ENCODE measurements around the gene PRKAR1B. TPM values are rescaled to one million over a fixed set of nuclear protein-coding genes. Genes with fewer than 3 reads are reported as not detected.

Gene PRKAR1B
- total RNA-seq, 1 experiment from 2014 or later: 27.2 TPM

- POLR2A ChIA-PET (ENCODE audit: low non-redundant PET): no interaction called here
- intact Hi-C loops (cut with micrococcal nuclease; ENCODE audit: unreplicated experiment): no loop called here
Observed at GRCh38 chr7:641966-642365, 85.1 kb downstream of the PRKAR1B start.

GRCh38 chr7:641269-641671 lies 85.8 kb downstream of the PRKAR1B start:
- no peaks in the 10 kb centered on the region for H3K9me3 ChIP-seq (ENCODE audit: low read depth, low read length, poor library complexity, severe bottlenecking)
- no peaks in the 10 kb centered on the region for H3K4me1 ChIP-seq (ENCODE audit: insufficient read depth, low read length, poor library complexity, severe bottlenecking)
- CTCF ChIA-PET: no interaction called here
- peak; percentile 23 for DNase-seq (ENCODE audit: low spot score)
- H3K27me3 ChIP-seq (replicated peaks; ENCODE audit: insufficient read depth, low read depth, low read length, poor library complexity): no peaks in the 10 kb centered on the region
- intact Hi-C loops (cut with micrococcal nuclease; ENCODE audit: unreplicated experiment): no loop called here
- POLR2A ChIA-PET (ENCODE audit: low non-redundant PET): no interaction called here
- H3K4me3 ChIP-seq (ENCODE audit: low read depth, low read length, poor library complexity, severe bottlenecking): no peak overlapping the region
- H3K27ac ChIP-seq (ENCODE audit: low read depth, low read length, poor library complexity, severe bottlenecking): no peak overlapping the region
- TF ChIP-seq EZH2 (IDR thresholded peaks at IDR 0.05; ENCODE audit: borderline replicate concordance, low read depth, low read length, poor library complexity, severe bottlenecking) (no peak), CTCF (conservative IDR thresholded peaks at IDR 0.05; ENCODE audit: low read depth, low read length) (no peak)
- H3K36me3 ChIP-seq (ENCODE audit: insufficient read depth, low read length, poor library complexity, severe bottlenecking): no peaks in the 10 kb centered on the region
- no TSS peak for BruUV-seq (replicated peaks)

More at GRCh38 chr7:641966-642365, 85.1 kb downstream of the PRKAR1B start:
- no peaks in the 10 kb centered on the region for H3K36me3 ChIP-seq (ENCODE audit: insufficient read depth, low read length, poor library complexity, severe bottlenecking)
- CTCF ChIA-PET: no interaction called here
- no peak overlapping the region for H3K4me3 ChIP-seq (ENCODE audit: low read depth, low read length, poor library complexity, severe bottlenecking)
- no peak overlapping the region for H3K27ac ChIP-seq (ENCODE audit: low read depth, low read length, poor library complexity, severe bottlenecking)
- TF ChIP-seq EZH2 (IDR thresholded peaks at IDR 0.05; ENCODE audit: borderline replicate concordance, low read depth, low read length, poor library complexity, severe bottlenecking): no peak
- TF ChIP-seq CTCF (conservative IDR thresholded peaks at IDR 0.05; ENCODE audit: low read depth, low read length): no peak
- no peaks in the 10 kb centered on the region for H3K27me3 ChIP-seq (replicated peaks; ENCODE audit: insufficient read depth, low read depth, low read length, poor library complexity)
- H3K9me3 ChIP-seq (ENCODE audit: low read depth, low read length, poor library complexity, severe bottlenecking): no peaks in the 10 kb centered on the region
- BruUV-seq (replicated peaks): no TSS peak
- H3K4me1 ChIP-seq (ENCODE audit: insufficient read depth, low read length, poor library complexity, severe bottlenecking): no peaks in the 10 kb centered on the region
- DNase-seq (ENCODE audit: low spot score): no peak

- Histone ChIP-seq H3K36me3 (ENCODE audit: insufficient read depth, low read length, poor library complexity, severe bottlenecking) (no peaks in the 10 kb centered on the region), H3K9me3 (ENCODE audit: low read depth, low read length, poor library complexity, severe bottlenecking) (no peaks in the 10 kb centered on the region), H3K4me3 (ENCODE audit: low read depth, low read length, poor library complexity, severe bottlenecking) (no peak overlapping the region), H3K27ac (ENCODE audit: low read depth, low read length, poor library complexity, severe bottlenecking) (no peak overlapping the region), H3K4me1 (ENCODE audit: insufficient read depth, low read length, poor library complexity, severe bottlenecking) (no peaks in the 10 kb centered on the region), H3K27me3 (replicated peaks; ENCODE audit: insufficient read depth, low read depth, low read length, poor library complexity) (no peaks in the 10 kb centered on the region)
- CTCF ChIA-PET: no interaction called here
- no TSS peak for BruUV-seq (replicated peaks)
- DNase-seq (ENCODE audit: low spot score): no peak
- intact Hi-C loops (cut with micrococcal nuclease; ENCODE audit: unreplicated experiment): no loop called here
- POLR2A ChIA-PET (ENCODE audit: low non-redundant PET): no interaction called here
- TF ChIP-seq CTCF (conservative IDR thresholded peaks at IDR 0.05; ENCODE audit: low read depth, low read length) (no peak), EZH2 (IDR thresholded peaks at IDR 0.05; ENCODE audit: borderline replicate concordance, low read depth, low read length, poor library complexity, severe bottlenecking) (no peak)
Observed at GRCh38 chr7:638256-639011, 88.6 kb downstream of the PRKAR1B start.

Measured in A673 (cell line).